ENCODE results near the gene LMCD1.
"Not testable (repeated sequence)": the region's sequence is repeated elsewhere in the genome, so short reads cannot be mapped to it uniquely, and the experiment has no call there.

The LMCD1 gene

GRCh38 chr3:8563146-8563545, 61.5 kb downstream of the LMCD1 start:
- DNase-seq, result no peak

- no peak for DNase-seq
Measured at GRCh38 chr3:8563597-8563996, 62.0 kb downstream of the LMCD1 start.

GRCh38 chr3:8565376-8565775, 63.8 kb downstream of the LMCD1 start:
- DNase-seq, result no peak

- no peak for DNase-seq
Measured at GRCh38 chr3:8567784-8568575, 66.4 kb downstream of the LMCD1 start.

- no peak for DNase-seq
Measured at GRCh38 chr3:8571256-8571655, 69.6 kb downstream of the LMCD1 start.

GRCh38 chr3:8573342-8573926, 71.8 kb downstream of the LMCD1 start:
- DNase-seq, result no peak

- DNase-seq, result no peak
Measured at GRCh38 chr3:8574040-8574669, 72.5 kb downstream of the LMCD1 start.

- no peak for DNase-seq
Measured at GRCh38 chr3:8574670-8575322, 73.2 kb downstream of the LMCD1 start.

- DNase-seq, result no peak
Measured at GRCh38 chr3:8575364-8576104, 73.9 kb downstream of the LMCD1 start.

GRCh38 chr3:8576436-8576835, 74.8 kb downstream of the LMCD1 start:
- no peak for DNase-seq

GRCh38 chr3:8576841-8577571, 75.4 kb downstream of the LMCD1 start:
- DNase-seq, result no peak

GRCh38 chr3:8578282-8578681, 76.7 kb downstream of the LMCD1 start:
- no peak for DNase-seq

GRCh38 chr3:8579096-8579495, 77.5 kb downstream of the LMCD1 start:
- DNase-seq, result no peak

GRCh38 chr3:8579943-8580342, 78.3 kb downstream of the LMCD1 start:
- no peak for DNase-seq

- not testable (repeated sequence) for DNase-seq
Measured at GRCh38 chr3:8580434-8580833, 78.8 kb downstream of the LMCD1 start.

- DNase-seq, result no peak
Measured at GRCh38 chr3:8581373-8581772, 79.8 kb downstream of the LMCD1 start.

- DNase-seq, result no peak
Measured at GRCh38 chr3:8581806-8582445, 80.3 kb downstream of the LMCD1 start.

GRCh38 chr3:8584661-8585060, 83.0 kb downstream of the LMCD1 start:
- DNase-seq, result no peak

- no peak for DNase-seq
Measured at GRCh38 chr3:8589880-8590556, 88.4 kb downstream of the LMCD1 start.

- no peak for DNase-seq
Measured at GRCh38 chr3:8593021-8593827, 91.6 kb downstream of the LMCD1 start.

Measured in NK-92 treated with Interleukin-12 subunit alpha and Interleukin-12 subunit beta, amount 100 ng/mL, for 24 hours (cell line).